Adrenal gland (tissue), 5 donors: ENCODE data around the gene ROR2.

Experiments
- CTCF ChIP-seq, 6 experiments: fragments of 450-650 bp in 4 of 6; fragments of 200-600 bp in 2 of 6; sonication (generic) in 1 of 6; IDR thresholded peaks; 1 replicate in 5 of 6; 2 replicates in 1 of 6; pipeline versions ENCODE4 v1.5.1 to v1.8.0; 2016 to 2021; ENCODE audit warnings: antibody characterized with exemption in 6 of 6, mild to moderate bottlenecking in 2 of 6, moderate library complexity in 1 of 6
- POLR2A ChIP-seq, 2 donors: fragments of 450-650 bp; IDR thresholded peaks; one replicate each; pipeline ENCODE4 v1.6.1; 2017; ENCODE audit warnings: antibody characterized with exemption in 2 of 2, mild to moderate bottlenecking in 2 of 2, moderate library complexity in 1 of 2
- donor health status: DM: no; HTN: no; CAD: no.

GRCh38 chr9:91845879-91846278 lies 104.1 kb downstream of the ROR2 start:
- TF ChIP-seq CTCF (IDR thresholded peaks at IDR 0.05) (no peak), POLR2A (IDR thresholded peaks at IDR 0.05) (no peak)
